ENCODE results near the gene TRIM7. TPM values are rescaled to one million over a fixed set of nuclear protein-coding genes. Genes with fewer than 3 reads are reported as not detected.
"Not testable (repeated sequence)": the region's sequence is repeated elsewhere in the genome, so short reads cannot be mapped to it uniquely, and the experiment has no call there.

The TRIM7 gene
- total and polyA plus RNA-seq, 2 of the 4 experiments (the other 2 are of a cell fraction): 0.54 to 1.0 TPM

DNA sequence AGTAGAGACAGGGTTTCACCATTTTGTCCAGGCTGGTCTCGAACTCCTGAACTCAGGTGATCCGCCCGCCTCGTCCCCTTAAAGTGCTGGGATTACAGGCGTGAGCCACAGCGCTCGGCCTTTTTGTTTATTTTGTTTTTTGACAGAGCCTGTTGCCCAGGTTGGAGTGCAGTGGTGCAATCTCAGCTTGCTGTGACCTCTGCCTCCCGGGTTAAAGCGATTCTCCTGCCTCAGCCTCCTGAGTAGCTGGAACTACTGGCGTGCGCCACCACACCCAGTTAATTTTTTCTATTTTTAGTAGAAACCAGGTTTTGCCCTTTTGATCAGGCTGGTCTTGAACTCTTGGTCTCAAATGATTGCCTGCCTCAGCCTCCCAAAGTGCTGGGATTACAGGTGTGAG lies 5.2 kb upstream of the TRIM7 start:
- H2BK15ac ChIP-seq (ENCODE audit: low read depth, low read length); H4K20me1 ChIP-seq (ENCODE audit: insufficient read depth, low read length); H3K27me3 ChIP-seq (ENCODE audit: control insufficient read depth, insufficient read depth, low read length); H3K14ac ChIP-seq (replicated peaks; ENCODE audit: low read depth, low read length); H3K4me2 ChIP-seq (ENCODE audit: low read depth, low read length); H3K56ac ChIP-seq (ENCODE audit: extremely low read depth, insufficient read depth, low read length); H4K5ac ChIP-seq (ENCODE audit: low read depth, low read length); dilution Hi-C loops (cut with HindIII; ENCODE audit: low sequenced_read_pairs, unreplicated experiment); H3K27ac ChIP-seq (ENCODE audit: insufficient read depth, low read length); POLR2A ChIA-PET (ENCODE audit: unreplicated experiment); H3K79me1 ChIP-seq (ENCODE audit: low read depth in 1 of 2, low read length in 2 of 2); H4K8ac ChIP-seq (ENCODE audit: low read depth in 2 of 2, low read length in 2 of 2); H3K9ac ChIP-seq (ENCODE audit: low read depth, low read length); ATAC-seq (ENCODE audit: low read depth); H3K18ac ChIP-seq (ENCODE audit: low read depth, low read length); H2AK9ac ChIP-seq (replicated peaks; ENCODE audit: low read depth, low read length, poor library complexity); H2AFZ ChIP-seq (replicated peaks; ENCODE audit: low read length, poor library complexity); H3K23ac ChIP-seq (ENCODE audit: low read depth, low read length); DNase-seq; H2BK5ac ChIP-seq (ENCODE audit: low read depth, low read length, poor library complexity, severe bottlenecking); H2AK5ac ChIP-seq (ENCODE audit: low read depth, low read length); H3K4me3 ChIP-seq (ENCODE audit: insufficient read depth, low read depth, low read length); intact Hi-C loops (cut with micrococcal nuclease); H4K91ac ChIP-seq (ENCODE audit: insufficient read depth, low read depth, low read length); H3K9me3 ChIP-seq (ENCODE audit: control insufficient read depth, insufficient read depth, low read length); H3K4me1 ChIP-seq (ENCODE audit: control insufficient read depth, insufficient read depth, low read length); in situ Hi-C loops (cut with MboI; ENCODE audit: low sequenced_read_pairs); H3K4ac ChIP-seq (ENCODE audit: low read depth, low read length); CTCF ChIA-PET; H3K9me1 ChIP-seq (ENCODE audit: insufficient read depth, low read length); H2BK20ac ChIP-seq (ENCODE audit: low read depth, low read length); H3K36me3 ChIP-seq (ENCODE audit: control insufficient read depth, insufficient read depth, low read length); BruUV-seq (replicated peaks); H2BK120ac ChIP-seq (ENCODE audit: low read depth, low read length): not testable (repeated sequence)
- WGBS, 2 experiments (ENCODE audit: extremely low coverage in 2 of 2, insufficient read length in 1 of 2): 68% methylated on average over 4 of the region's 11 CpGs; no CpG with 5 or more reads in 1 of the 2 experiments

DNA sequence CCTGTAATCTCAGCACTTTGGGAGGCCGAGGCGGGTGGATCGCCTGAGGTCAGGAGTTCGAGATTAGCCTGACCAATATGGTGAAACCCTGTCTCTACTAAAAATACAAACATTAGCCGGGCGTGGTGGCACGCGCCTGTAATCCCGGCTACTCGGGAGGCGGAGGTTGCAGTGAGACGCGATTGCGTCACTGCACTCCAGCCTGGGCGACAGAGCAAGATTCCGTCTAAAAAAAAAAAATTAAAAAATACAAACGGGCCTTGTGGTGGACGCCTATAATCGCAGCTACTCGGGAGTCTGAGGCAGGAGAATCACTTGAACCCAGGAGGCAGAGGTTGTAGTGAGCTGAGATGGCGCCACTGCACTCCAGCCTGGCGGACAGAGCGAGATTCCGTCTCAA lies 4.0 kb upstream of the TRIM7 start:
- DNase-seq; H3K27ac ChIP-seq (ENCODE audit: insufficient read depth, low read length); H3K9me3 ChIP-seq (ENCODE audit: control insufficient read depth, insufficient read depth, low read length); H4K20me1 ChIP-seq (ENCODE audit: insufficient read depth, low read length); H3K56ac ChIP-seq (ENCODE audit: extremely low read depth, insufficient read depth, low read length); H3K18ac ChIP-seq (ENCODE audit: low read depth, low read length); in situ Hi-C loops (cut with MboI; ENCODE audit: low sequenced_read_pairs); ATAC-seq (ENCODE audit: low read depth); H2AK5ac ChIP-seq (ENCODE audit: low read depth, low read length); H3K14ac ChIP-seq (replicated peaks; ENCODE audit: low read depth, low read length); dilution Hi-C loops (cut with HindIII; ENCODE audit: low sequenced_read_pairs, unreplicated experiment); CTCF ChIA-PET; H3K4ac ChIP-seq (ENCODE audit: low read depth, low read length); H4K8ac ChIP-seq (ENCODE audit: low read depth in 2 of 2, low read length in 2 of 2); H2AK9ac ChIP-seq (replicated peaks; ENCODE audit: low read depth, low read length, poor library complexity); POLR2A ChIA-PET (ENCODE audit: unreplicated experiment); H3K9ac ChIP-seq (ENCODE audit: low read depth, low read length); H4K5ac ChIP-seq (ENCODE audit: low read depth, low read length); H4K91ac ChIP-seq (ENCODE audit: insufficient read depth, low read depth, low read length); H3K4me3 ChIP-seq (ENCODE audit: insufficient read depth, low read depth, low read length); BruUV-seq (replicated peaks); H3K27me3 ChIP-seq (ENCODE audit: control insufficient read depth, insufficient read depth, low read length); H3K4me1 ChIP-seq (ENCODE audit: control insufficient read depth, insufficient read depth, low read length); intact Hi-C loops (cut with micrococcal nuclease); H2BK5ac ChIP-seq (ENCODE audit: low read depth, low read length, poor library complexity, severe bottlenecking); H3K9me1 ChIP-seq (ENCODE audit: insufficient read depth, low read length); H2BK20ac ChIP-seq (ENCODE audit: low read depth, low read length); H3K36me3 ChIP-seq (ENCODE audit: control insufficient read depth, insufficient read depth, low read length); H3K79me1 ChIP-seq (ENCODE audit: low read depth in 1 of 2, low read length in 2 of 2); H2BK120ac ChIP-seq (ENCODE audit: low read depth, low read length); H2BK15ac ChIP-seq (ENCODE audit: low read depth, low read length); H2AFZ ChIP-seq (replicated peaks; ENCODE audit: low read length, poor library complexity); H3K4me2 ChIP-seq (ENCODE audit: low read depth, low read length); H3K23ac ChIP-seq (ENCODE audit: low read depth, low read length): not testable (repeated sequence)
- WGBS, 2 experiments (ENCODE audit: extremely low coverage in 2 of 2, insufficient read length in 1 of 2): 94% methylated on average over 8 of the region's 24 CpGs; no CpG with 5 or more reads in 1 of the 2 experiments

Data from IMR-90 (cell line).